GM12878 (cell line): ENCODE data around the gene IFNK. TPM values are rescaled to one million over a fixed set of nuclear protein-coding genes. Genes with fewer than 3 reads are reported as not detected.

ENCODE experiments used
- ATAC-seq: fragments of 200-7000 bp; cut with Tn5 transposase; 3 replicates; pipeline ENCODE4 v1.9.1; 2020; ENCODE audit warnings: mild to moderate bottlenecking, moderate library complexity
- BruUV-seq: library from RNA; stranded (reverse); fragments of 400-500 nt; replicated peaks from 2 replicates; lab custom pipeline; 2021; lab: Mats Ljungman, UMichigan
- CTCF ChIA-PET: fragments of 300-600 bp; sonication (Branson Sonifier 250); formaldehyde crosslinking; extraction: SDS; loops from one replicate; lab custom pipeline; 2021; ENCODE audit warnings: inconsistent platforms; lab: Yijun Ruan, JAX
- POLR2A ChIA-PET: fragments of 350-600 bp; formaldehyde crosslinking; extraction: SDS; loops from one replicate; lab custom pipeline; 2021; ENCODE audit warnings: inconsistent platforms; lab: Charles Lee
- RAD21 ChIA-PET: fragments of 300-600 bp; sonication (Branson Sonifier 250); formaldehyde crosslinking; loops from one replicate; lab custom pipeline; 2023; ENCODE audit warnings: antibody characterized with exemption; ENCODE audit not compliant: unreplicated experiment; lab: Charles Lee
- SMC1A ChIA-PET: fragments of 300-600 bp; sonication (Branson Sonifier 250); formaldehyde crosslinking; loops from one replicate; lab custom pipeline; 2023; ENCODE audit not compliant: unreplicated experiment, uncharacterized antibody; lab: Charles Lee
- DNase-seq: peaks from one replicate; pipeline ENCODE4 v3.0.0-alpha.2; 2011; ENCODE audit warnings: low read depth, low spot score
- FAIRE-seq: peaks from 3 replicates; lab custom pipeline; 2011; peaks lifted over from hg19 to GRCh38; lab: Jason Lieb, UNC
- H2AFZ ChIP-seq: 2 replicates; pipeline ENCODE4 v1.6.0; 2011; ENCODE audit warnings: low read depth, low read length, control low read depth; ENCODE audit not compliant: control insufficient read depth
- H3K27ac ChIP-seq: 2 replicates; pipeline ENCODE4 v1.5.1; 2011; ENCODE audit warnings: control low read depth; ENCODE audit not compliant: control insufficient read depth, insufficient read depth
- H3K27me3 ChIP-seq, 2 experiments: replicated peaks in 1 of 2; 2 replicates each; pipeline versions ENCODE4 v1.6.0 to v1.6.1; 2011; ENCODE audit warnings: low read length in 1 of 2; ENCODE audit not compliant: control insufficient read depth in 2 of 2, insufficient read depth in 2 of 2
- H3K36me3 ChIP-seq, 2 experiments: 2 replicates each; pipeline ENCODE4 v1.5.1; 2011; ENCODE audit warnings: low read length in 1 of 2; ENCODE audit not compliant: control insufficient read depth in 2 of 2, insufficient read depth in 2 of 2
- H3K4me1 ChIP-seq: 2 replicates; pipeline ENCODE4 v1.6.1; 2011; ENCODE audit warnings: mild to moderate bottlenecking, low read length, moderate library complexity, mixed read lengths; ENCODE audit not compliant: control insufficient read depth, insufficient read depth
- H3K4me2 ChIP-seq: 2 replicates; pipeline ENCODE4 v1.6.0; 2011; ENCODE audit warnings: control low read depth; ENCODE audit not compliant: control insufficient read depth, insufficient read depth
- H3K4me3 ChIP-seq: fragments of 200-600 bp; sonication (generic); 2 replicates; pipeline ENCODE4 v1.5.1; 2016
- H3K79me2 ChIP-seq: 2 replicates; pipeline ENCODE4 v1.6.0; 2011; ENCODE audit warnings: low read length; ENCODE audit not compliant: control insufficient read depth, insufficient read depth
- H3K9ac ChIP-seq: 2 replicates; pipeline ENCODE4 v1.8.0; 2011; ENCODE audit warnings: low read length, control low read depth, mixed read lengths; ENCODE audit not compliant: control insufficient read depth, insufficient read depth
- H3K9me3 ChIP-seq: replicated peaks from 3 replicates; pipeline ENCODE4 v1.5.1; 2011; ENCODE audit warnings: mild to moderate bottlenecking, low read length; ENCODE audit not compliant: control insufficient read depth, insufficient read depth
- H4K20me1 ChIP-seq: 2 replicates; pipeline ENCODE4 v1.6.0; 2011; ENCODE audit not compliant: control insufficient read depth, insufficient read depth
- ATF7 ChIP-seq: fragments of 450-650 bp; IDR thresholded peaks from 2 replicates; pipeline ENCODE4 v1.6.1; 2016; ENCODE audit warnings: low read depth, mild to moderate bottlenecking
- BCL11A ChIP-seq: IDR thresholded peaks from 2 replicates; pipeline ENCODE4 v1.6.1; 2011; ENCODE audit warnings: low read depth, low read length
- CREB1 ChIP-seq: IDR thresholded peaks from 2 replicates; pipeline ENCODE4 v1.6.1; 2012; ENCODE audit warnings: low read depth, mild to moderate bottlenecking, inconsistent platforms
- CREM ChIP-seq: IDR thresholded peaks from 2 replicates; pipeline ENCODE4 v1.6.1; 2014; ENCODE audit warnings: antibody characterized with exemption, low read depth
- IRF4 ChIP-seq: IDR thresholded peaks from 2 replicates; pipeline ENCODE4 v1.6.1; 2011; ENCODE audit warnings: low read depth, low read length
- JUNB ChIP-seq: IDR thresholded peaks from 2 replicates; pipeline ENCODE4 v1.6.1; 2016; ENCODE audit warnings: antibody characterized with exemption, mild to moderate bottlenecking
- POU2F2 ChIP-seq: IDR thresholded peaks from 3 replicates; pipeline ENCODE4 v1.6.1; 2011; ENCODE audit warnings: low read depth, mild to moderate bottlenecking, low read length, borderline replicate concordance
- RAD51 ChIP-seq: fragments of 450-650 bp; IDR thresholded peaks from 2 replicates; pipeline ENCODE4 v1.6.1; 2016; ENCODE audit warnings: moderate library complexity, mild to moderate bottlenecking, inconsistent platforms
- RCOR1 ChIP-seq: conservative IDR thresholded peaks from 2 replicates; pipeline ENCODE4 v1.6.1; 2012; ENCODE audit warnings: low read depth, low read length, improper control_type of control experiment
- RUNX3 ChIP-seq: IDR thresholded peaks from 2 replicates; pipeline ENCODE4 v1.6.1; 2012; ENCODE audit warnings: low read length, inconsistent platforms
- TARDBP ChIP-seq: IDR thresholded peaks from 2 replicates; pipeline ENCODE4 v1.6.1; 2016; ENCODE audit warnings: borderline replicate concordance
- WGBS: methylation state at CpG from one replicate; pipeline ENCODE4 v1.1.6; 2016; ENCODE audit warnings: low lambda C conversion rate; ENCODE audit not compliant: insufficient replicate concordance, insufficient coverage; ENCODE audit errors: missing lambda C conversion rate; 5-methylcytosine and 5-hydroxymethylcytosine counted together
- in situ Hi-C: fragments of 300-500 bp; cut with MboI; formaldehyde crosslinking; loops from 9 replicates; pipeline ENCODE4 v1.14.3; 2018; ENCODE audit warnings: mixed read lengths
- intact Hi-C: fragments of 100-400 bp; cut with micrococcal nuclease; formaldehyde crosslinking; loops from one replicate; pipeline ENCODE4 v1.14.2; 2022; ENCODE audit not compliant: unreplicated experiment
- polyA plus RNA-seq, 11 experiments: library from polyadenylated mRNA; depleted of rRNA in 4 of 11; unstranded in 6 of 11; stranded (reverse) in 5 of 11; fragments of >200 nt; fragmentation: Nextera tagmentation in 4 of 11; fragmentation: Illumina TruSeq in 1 of 11; extraction: Ambion mirVana in 4 of 11; extraction: Trizol in 1 of 11; gene quantifications; 1 replicate in 1 of 11; 2 replicates in 10 of 11; pipeline versions ENCODE4 v1.2.1 to v1.2.3, GENCODE V29; 2011 to 2016; ENCODE audit warnings: inconsistent platforms in 2 of 11, missing spikeins in 2 of 11, low read depth in 1 of 11
- total RNA-seq, 4 experiments: library from RNA; depleted of rRNA in 3 of 4; stranded (reverse); fragments of >200 nt in 3 of 4; fragmentation: Illumina TruSeq in 1 of 4; extraction: Trizol in 1 of 4; gene quantifications; 2 replicates each; pipeline versions ENCODE4 v1.2.1 to v1.2.3, GENCODE V29; 2013 to 2021

Gene IFNK
- total and polyA plus RNA-seq, 10 of the 15 experiments (the other 5 are each of a cell fraction or from before 2014, with no cell fraction given): 0.06 TPM; not detected in 9

GRCh38 chr9:27528886-27529315 is 4.8 kb downstream of the IFNK start:
- TSS peak; percentile 64 for BruUV-seq
- ChIA-PET CTCF (interaction anchor here (0.6 to 7.9 kb wide), 19 partner anchors 11 to 201 kb away, joined by 3 to 116 read pairs (median 8); no protein-coding TSS in a partner anchor), RAD21 (interaction anchor here (0.7 to 5.9 kb wide), 14 partner anchors 10 to 195 kb away, joined by 3 to 97 read pairs (median 5); no protein-coding TSS in a partner anchor), SMC1A (interaction anchor here (1.2 to 11.1 kb wide), 14 partner anchors 10 to 196 kb away, joined by 3 to 89 read pairs (median 10); no protein-coding TSS in a partner anchor), POLR2A (interaction anchor here (4.3 kb wide), 1 partner anchor 11 kb away, joined by 21 read pairs; no protein-coding TSS in a partner anchor)
- in situ Hi-C loops: loop anchor here (5.0 kb wide), 1 partner anchor 197 kb away; no protein-coding TSS in a partner anchor
- DNase-seq: no peak
- peak overlapping the region; percentile 78 for H3K4me2 ChIP-seq
- peak overlapping the region; percentile 6; the same call in 1 of the 2 replicates for H3K27ac ChIP-seq
- H3K4me3 ChIP-seq: peak overlapping the region; percentile 85
- FAIRE-seq: no peak
- H3K79me2 ChIP-seq: no peaks in the 10 kb centered on the region
- H3K27me3 ChIP-seq: no peaks in the 10 kb centered on the region
- H3K4me1 ChIP-seq: no peaks in the 10 kb centered on the region; the same call in none of the 2 replicates
- TF ChIP-seq RAD51 (no peak), ATF7 (no peak), CREM (no peak), POU2F2 (no peak), CREB1 (peak; percentile 13; the same call in 1 of the 2 replicates), RUNX3 (0 out of 2 replicates have a peak, but pooled peaks have one; percentile 11), TARDBP (no peak), IRF4 (0 out of 2 replicates have a peak, but pooled peaks have one; percentile 8), JUNB (no peak), RCOR1 (no peak), BCL11A (no peak)
- H2AFZ ChIP-seq: peak overlapping the region; percentile 80
- H3K36me3 ChIP-seq: no peaks in the 10 kb centered on the region
- intact Hi-C loops: loop anchor here (1.0 to 5.0 kb wide), 4 partner anchors 87 to 196 kb away; no protein-coding TSS in a partner anchor
- H3K9me3 ChIP-seq: no peaks in the 10 kb centered on the region
- no peaks in the 10 kb centered on the region for H4K20me1 ChIP-seq
- ATAC-seq: peak; percentile 81
- WGBS: 1% methylated on average over 16 of the region's 25 CpGs
- peak overlapping the region; percentile 66 for H3K9ac ChIP-seq
